Midbrain (tissue), 1 donor: ENCODE measurements around the gene GATD1.

Experiments used
- DNase-seq: peaks from one replicate; lab custom pipeline; 2025; lab: John Stamatoyannopoulos, UW

Gene GATD1

DNA sequence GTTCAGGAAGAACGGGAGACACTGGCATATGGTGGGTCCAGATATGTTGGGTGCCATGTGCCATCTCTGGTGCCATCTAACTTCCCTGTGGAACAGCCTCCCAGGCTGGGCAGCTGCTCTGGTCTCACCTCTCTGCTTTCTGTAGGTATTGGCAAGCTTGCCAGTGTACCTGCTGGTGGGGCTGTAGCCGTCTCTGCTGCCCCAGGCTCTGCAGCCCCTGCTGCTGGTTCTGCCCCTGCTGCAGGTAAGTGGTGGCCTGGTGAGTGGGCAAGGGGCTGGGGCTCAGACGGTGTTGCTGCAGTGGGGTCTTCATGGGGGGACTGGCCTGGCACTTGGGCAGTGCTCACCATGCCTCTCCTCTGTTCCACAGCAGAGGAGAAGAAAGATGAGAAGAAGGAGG lies 35.1 kb upstream of the GATD1 start:
- no peak for DNase-seq

DNA sequence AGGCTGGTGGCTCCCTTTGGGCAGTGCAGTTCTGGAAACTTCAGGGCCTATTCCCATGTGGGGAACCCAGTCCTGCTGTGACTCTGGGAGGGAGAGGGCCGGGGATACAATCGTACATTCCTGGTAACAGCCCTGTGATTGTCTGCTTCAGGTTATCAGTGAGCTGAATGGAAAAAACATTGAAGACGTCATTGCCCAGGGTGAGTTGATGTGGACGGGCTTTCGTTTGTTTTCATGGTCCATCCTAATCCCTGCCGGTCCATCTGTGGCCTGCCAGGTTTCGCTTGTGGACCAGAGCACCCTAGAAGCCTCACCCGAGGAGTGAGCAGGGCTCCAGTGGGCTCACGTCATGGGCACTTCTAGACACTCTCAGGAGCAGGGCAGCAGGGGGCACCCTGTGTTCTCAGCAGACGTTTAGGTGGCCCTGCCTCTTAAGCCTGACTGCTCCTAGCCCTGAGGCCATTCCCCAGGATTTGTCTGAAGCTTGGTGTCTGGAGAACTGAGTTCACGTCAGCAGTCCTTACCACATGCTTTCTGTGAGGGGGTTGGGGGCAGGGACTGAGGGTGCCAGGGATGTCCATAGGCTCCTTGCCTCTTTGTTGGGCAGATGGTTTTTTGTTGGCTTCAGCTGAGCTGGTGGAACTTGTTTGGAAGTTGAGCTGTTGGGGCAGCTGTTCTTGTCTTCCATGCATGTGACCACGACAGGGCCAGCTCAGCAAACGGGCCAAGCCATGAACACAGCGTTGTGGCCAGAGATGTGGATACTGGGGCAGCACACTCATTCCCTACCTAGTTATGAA lies 34.4 kb upstream of the GATD1 start:
- DNase-seq, result no peak

DNA sequence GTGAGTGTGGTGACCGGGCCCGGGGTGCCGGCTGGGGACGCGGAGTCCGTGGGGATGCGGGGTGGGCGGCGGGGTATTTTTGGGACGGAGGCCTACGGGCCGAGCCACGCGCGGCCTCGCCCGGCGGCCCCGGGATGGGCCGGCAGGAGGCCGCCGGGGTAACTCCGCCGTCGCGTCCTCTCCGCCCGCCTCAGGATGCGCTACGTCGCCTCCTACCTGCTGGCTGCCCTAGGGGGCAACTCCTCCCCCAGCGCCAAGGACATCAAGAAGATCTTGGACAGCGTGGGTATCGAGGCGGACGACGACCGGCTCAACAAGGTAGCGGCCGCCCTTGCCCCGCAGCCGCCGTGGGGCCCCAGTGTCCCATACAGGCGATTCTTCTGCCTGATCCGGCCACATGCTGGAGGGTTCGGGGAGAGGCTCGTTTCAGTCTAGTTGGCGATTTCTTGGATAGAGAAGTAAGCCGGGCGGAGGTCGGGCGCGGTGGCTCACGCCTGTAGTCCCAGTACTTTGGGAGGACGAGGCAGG lies 32.8 kb upstream of the GATD1 start:
- no peak for DNase-seq

DNA sequence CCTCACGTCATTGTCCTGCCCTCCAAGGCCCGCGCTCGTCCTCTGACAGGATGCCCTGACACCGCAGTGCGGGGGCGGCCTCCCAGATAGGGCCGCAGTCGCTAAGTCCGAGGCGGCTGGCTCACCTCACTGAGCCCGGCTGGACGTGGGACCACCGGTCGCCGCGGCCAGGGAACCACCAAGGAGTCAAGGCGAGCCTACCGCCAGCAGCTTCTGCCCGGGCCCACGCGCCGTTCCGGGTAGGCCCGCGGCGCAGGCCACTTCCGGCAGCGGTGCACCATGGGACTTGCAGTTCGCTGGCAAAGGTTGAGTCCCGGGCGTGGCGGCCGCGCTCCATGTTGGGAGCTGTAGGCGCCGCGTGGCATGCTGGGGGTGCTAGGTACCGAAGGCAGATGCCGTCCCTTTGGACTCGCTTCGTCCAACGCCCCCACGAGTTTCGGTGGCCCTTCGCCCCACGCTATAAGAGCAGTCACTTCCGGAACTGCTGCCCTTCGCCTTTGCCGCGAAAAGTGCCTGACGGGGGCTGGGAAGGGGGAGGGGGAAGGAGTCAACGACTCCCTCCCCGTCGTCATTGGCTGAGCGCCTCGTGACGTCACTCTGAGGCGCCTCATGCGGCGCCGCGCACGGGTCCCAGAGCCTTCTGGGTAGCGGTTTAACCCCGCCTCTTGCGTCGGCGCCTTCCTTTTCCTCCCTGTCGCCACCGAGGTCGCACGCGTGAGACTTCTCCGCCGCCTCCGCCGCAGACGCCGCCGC lies 32.2 kb upstream of the GATD1 start, which contains the start of gene RPLP2:
RPLP2 (plus strand) TSS at position 681 of the 753 bp plus-strand sequence. CDS start 268 bp downstream, outside the sequence.
- DNase-seq, result peak; percentile 98

DNA sequence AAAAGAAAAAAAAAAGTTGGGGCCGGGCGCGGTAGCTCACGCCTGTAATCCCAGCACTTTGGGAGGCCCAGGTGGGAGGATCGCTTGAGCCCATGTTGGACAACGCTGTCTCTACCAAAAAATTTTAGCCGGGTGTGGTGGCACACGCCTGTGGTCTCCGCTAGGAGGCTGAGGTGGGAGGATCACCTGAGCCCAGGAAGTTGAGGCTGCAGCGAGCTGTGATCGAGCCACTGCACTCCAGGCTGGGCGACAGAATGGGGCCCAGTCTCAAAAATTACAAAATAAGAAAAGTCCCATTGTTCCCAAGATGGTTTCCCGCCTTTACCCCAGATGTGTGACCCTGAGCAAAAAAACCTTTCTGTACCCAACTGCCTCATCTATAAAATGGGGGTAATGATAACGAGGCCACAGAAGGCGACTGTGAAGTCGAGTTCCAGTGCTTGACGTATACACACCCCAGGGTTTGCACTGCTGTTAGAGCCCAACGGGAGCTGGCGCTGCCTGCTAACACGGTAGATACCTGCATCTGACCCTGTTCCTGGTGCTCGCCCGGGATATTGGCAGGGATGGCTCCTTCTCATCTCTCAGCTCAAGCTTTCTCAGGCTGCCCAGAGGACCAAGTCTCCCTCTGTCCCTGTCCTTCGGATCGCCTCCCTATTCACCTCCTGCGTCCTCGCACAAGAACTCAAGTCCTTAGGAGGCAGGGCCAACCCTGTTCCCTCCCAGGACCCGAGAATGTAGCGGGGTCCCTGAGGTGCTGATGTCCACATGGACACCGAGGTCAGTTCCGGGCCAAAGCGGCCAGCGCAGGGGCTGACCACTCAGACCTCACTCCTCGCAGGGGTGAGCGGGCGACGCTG lies 31.4 kb upstream of the GATD1 start:
- DNase-seq, result peak; percentile 78

DNA sequence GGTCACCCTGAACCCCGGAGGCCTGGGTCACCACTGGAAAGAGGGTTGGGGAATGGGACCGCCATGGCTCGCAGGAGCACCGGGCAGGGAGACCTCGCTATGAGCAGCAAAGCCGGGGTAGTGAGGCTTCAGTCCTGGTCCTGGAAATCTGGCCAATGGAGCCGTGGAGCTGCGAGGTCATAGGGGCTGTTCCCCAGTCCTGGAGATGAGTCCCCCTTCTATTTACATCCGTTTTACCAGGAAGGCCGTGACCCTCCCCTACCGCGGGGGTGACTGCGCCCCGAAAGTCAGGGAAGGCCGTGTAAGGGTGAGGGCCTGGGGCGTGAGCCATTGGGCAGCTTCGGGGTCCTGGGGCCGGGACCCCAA lies 27.3 kb upstream of the GATD1 start:
- DNase-seq, result no peak

DNA sequence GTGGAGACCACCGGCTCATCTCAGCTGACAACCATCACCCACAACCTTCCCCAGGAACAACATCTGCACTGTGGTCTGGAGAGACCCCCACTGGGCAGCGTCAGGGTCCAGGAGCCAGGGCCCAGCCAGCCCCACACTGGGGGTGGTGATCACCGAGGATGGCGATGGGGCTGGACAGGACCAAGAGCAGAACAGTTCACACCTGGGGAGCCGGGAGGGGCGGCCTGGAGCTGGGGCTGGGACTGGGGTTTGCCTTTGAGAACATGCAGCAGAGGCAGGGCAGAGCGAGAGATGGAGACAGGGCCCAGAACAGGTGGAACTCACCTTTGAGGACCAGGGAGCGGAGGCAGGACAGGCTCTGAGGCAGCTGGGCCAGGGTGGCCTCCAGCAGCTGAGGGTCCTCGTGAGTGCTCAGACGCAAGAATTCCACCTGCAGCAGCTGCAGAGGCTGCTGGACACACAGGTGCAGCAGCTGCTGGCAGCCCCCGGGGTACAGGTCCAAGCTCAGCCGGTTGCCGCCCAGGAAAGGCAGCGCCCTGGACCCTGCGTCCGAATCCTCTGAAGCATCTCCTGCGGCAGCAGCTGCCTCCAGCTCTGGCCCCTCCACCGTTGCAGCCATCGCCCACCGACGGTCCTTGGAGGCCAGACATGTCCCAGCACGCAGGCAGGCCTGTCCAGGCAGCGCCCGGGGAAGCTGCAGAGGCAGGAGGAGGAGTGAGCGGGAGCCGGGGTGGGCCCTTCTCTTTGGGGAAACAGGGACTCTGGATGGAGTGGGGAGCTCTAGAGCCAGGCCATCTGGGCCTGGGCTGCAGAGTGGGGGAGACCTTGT lies 26.7 kb upstream of the GATD1 start:
- no peak for DNase-seq

DNA sequence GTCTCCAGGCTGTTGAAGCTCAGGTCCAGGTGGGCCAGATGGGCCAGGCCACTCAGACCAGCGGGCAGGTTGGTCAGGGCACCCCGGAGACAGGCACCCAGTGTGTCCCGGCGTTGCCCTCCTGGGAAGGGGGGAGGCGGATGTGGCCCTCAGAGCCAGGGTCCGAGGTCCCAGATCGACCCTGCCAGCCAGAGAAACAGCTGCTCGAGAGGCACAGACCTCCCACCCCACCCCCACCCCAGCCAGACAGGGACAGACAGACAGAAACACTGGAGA lies 26.1 kb upstream of the GATD1 start:
- no peak for DNase-seq

DNA sequence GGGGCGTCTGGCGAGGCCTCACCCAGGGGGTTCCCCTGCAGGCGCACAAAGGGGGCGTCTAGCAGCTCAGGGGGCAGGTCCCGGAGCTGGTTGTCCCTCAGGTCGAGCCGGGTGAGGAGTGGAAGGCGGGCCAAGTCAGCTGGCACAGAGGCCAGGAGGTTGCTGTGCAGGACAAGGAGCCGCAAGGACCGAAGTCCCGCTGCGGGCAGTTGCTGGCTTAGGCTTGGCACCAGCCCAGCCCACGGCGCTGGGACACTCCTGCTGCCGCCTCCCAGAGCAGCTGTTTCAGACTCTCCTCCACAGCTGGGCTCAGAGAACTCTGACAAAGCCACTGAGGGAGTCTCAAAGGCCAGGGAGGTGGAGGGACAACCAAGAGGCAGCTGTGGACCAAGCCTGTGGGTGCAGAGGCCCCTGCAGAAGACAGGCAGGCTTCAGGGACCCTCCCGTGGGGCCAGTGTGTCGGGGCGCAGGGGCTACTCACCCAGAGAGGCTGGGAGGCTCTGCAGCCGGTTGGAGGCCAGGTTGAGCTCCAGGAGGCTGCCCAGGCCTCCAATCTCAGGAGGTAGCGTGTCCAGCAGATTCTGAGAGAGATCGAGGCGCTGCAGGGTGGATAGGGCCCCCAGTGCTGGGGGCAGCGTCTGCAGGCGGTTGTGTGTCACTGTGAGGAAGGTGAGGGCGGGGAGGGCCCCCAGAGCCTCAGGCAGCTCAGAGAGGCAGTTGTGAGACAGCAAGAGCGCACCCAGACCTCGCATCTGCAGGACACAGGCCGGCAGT lies 25.6 kb upstream of the GATD1 start:
- no peak for DNase-seq

DNA sequence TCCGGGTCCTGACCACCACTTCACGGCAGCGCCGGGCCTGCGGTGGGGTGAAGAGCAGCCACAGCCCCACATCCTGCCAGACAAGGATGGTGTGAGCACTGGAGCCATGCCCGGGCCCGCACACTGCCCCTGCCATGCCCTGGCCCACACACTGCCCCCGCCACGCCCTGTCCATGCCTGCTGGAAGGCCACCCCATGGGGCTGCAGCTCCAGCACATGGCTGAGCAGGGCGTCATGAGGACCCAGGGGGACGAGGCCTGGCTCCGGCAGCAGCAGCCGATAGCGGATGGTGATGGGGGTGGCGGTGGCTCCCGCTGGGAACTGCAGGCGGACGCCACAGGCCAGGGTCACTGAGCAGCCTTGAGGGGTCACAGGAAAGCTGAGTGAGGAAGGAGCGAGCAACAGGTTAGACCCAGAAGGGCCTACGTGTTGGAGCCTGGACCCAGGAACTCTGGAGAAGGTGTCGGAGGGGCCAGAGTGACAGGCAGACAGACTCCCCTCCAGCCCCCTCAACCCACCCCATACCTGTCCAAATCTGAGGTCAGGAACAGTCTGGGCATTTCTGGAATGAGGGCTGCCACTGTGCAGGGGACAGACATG lies 24.8 kb upstream of the GATD1 start:
- DNase-seq, result no peak

DNA sequence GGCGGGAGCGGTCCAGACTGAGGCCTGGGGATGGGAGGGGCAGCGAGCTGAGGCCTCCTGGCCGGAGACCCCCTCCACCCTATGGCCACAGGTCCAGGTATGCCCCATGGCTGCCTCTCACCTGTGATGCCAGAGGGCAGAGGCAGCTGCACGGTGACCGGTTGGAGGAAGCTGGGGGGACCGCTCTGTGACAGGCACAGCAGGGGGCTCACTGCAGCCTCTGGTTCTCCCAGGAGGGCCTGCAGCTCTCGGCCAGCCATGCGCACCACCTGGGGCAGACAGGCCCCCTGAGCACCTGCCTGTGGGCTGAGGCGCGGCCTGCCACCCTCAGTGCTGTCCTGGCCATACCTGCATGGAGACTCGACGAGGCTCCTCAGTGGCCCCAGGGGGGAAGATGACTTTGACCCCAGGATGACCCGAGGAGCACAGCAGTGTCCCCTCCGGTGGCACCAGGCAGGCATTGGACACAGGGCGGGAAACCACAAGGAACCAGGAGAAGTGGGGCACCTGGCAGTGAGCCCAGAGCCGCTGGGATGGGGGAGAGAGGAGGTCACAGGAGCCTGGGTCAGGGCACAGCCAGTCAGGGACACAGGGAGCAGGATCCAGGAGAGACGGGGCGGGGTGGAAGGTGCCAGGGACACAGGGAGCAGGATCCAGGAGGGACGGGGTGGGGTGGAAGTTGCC lies 24.0 kb upstream of the GATD1 start:
- no peak for DNase-seq

DNA sequence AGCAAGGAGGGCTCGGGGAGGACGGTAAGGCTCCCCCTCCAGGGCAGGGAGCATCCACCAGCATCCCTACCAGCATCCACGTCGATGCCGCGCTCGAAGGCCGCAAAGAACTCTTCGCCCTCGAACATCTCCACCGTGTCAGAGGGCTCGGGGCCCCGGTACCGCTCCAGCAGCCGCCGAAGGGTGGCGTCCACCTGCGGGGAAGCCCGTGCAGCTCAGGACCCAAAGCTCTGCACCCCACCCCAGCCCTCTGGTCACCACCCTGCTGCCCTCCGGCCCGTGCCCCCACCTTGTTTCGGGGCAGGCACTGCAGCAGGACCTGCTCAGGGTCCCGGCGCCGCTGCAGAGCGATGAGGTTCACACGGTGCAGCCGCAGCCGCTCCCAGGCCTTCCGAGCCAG lies 23.2 kb upstream of the GATD1 start:
- no peak for DNase-seq

DNA sequence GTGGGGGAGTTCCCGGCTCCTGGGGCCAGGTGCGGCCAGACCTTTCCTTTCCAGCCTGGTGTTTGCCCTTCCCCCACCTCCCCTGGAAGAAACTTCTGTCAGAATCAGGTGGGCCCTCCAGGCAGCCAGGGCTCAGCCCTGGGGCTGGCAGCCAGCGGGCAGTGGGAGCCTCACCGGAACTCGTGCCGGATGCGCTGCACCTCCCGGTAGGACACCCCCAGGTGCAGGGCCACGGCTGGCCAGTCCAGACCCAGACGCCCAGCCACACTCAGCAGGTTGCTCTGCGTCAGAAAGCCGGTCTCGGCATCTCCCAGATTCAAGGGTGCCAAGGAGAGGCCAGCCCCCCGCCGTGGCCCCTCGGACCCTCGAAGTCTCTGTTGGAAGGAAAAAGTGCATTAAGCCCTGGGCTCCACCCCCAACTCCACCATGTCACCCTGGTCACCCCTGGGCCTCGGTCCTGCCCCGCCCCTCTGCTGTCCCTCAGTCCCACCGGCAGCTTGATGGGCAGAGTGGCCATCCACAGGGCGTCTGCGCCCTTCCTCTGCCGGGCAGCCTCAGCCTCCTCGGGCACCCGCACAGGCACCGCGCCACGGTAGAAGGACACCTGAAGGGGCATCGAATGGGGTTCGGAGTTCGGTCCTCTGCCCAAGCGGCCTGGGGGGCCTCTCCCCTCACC lies 22.5 kb upstream of the GATD1 start:
- no peak for DNase-seq

DNA sequence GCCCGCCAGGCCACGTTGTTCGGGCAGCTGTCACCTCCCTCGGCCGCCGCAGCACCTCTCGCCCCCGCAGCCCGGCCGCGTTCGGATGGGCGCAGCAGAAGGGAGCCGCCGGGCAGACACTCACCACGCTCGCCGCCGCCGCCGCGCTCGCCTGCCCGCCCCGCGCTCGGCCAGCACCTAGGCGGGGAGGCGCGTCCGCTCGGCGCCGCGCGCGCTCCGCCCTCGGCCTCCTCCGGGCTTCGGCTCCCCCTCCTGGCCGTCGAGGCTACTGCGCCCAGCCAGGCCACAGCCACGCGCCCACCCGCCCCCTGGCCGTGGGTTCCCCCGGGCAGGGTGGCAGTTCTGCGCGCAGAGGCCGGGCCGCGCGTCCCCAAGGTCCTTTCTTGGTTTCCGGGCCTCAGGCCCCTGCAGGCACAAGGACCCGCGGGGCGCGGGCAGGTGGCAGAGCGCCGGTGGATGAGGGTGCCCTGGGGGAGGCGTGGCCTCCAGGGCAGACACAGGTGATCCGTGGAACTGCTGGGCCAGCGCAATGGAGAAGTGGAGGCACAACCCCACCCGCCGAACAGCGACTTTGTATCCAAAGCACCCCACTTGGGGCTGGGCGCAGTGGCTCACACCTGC lies 20.9 kb upstream of the GATD1 start, which contains the start of gene SLC25A22:
SLC25A22 (minus strand) TSS at position 189 of the 621 bp plus-strand sequence. CDS start 3,275 bp downstream, outside the sequence.
- DNase-seq, result peak; percentile 77

DNA sequence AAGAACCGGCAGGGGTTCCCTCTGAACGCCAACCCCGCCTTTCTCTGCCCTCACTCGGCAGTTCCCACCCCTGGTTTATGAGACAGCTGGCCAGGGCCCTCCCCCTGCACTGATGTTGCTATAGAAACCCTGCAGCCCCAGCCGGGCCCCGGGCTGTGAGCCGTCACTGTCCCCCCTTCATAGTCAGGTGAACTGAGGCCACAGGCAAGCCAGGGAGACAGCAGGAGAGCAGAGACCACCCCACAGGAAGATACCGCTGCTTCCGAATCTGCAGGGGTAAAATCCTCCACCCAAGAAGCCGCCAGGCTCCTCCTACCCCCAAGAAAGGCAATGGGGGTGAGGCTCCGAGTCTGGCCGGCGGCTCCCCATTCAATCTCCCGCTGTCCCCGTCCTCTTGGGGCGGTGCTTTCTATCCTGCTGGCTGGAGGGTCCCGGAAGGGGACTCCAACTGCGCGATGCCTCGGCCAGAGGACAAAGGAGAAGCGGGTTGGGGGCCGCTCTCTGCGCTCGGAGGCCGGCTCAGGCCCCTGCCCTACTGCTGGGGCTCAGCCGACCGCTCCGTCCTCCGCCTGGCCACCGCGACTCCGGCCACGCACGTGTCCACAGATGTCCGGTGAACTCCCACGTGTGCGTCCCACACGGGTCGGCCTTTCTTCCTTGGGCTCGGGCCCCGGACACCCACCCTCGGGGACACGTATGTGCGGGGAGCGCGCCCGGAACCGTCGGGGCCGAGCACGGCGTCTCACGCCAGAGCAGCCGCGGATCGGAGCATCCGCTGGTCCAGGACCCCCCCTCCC lies 20.2 kb upstream of the GATD1 start:
- DNase-seq, result peak; percentile 77

DNA sequence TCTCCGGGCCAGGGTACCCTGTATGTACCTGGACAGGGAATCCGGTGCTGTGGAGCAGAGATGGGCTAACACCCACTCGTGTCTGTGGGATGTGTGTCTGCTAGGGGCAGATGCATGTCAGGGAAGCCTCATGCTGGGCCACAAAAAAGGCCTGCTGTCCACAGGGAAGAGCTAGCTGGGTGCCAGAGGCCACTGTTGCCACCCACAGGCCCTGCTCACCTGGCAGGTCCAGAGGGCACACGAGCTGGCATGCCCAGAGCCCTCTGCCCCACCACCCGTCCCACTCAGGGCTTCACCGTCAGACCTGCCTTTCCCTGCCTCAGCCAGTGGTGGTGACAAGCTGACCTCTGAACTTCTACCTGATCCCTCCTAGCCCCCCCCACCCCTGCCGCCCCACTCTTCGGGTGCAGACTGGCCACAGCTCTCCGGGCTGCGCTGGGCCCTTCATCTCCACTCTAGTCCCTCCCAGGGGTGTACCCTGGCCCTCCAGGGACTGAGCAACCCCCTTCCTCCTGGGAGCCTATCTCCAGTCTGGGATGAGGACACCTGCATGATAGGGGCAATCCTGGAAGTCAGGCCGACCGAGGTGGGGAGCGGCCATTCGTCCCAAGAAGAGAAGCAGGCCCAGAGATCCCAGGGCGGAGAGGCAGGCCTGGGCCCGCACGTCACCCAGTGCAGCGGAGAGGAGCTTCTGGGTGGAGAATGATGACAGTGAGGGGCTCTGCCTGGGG lies 19.4 kb upstream of the GATD1 start:
- no peak for DNase-seq
